GM13976 (cell line): ENCODE data around the gene AHSG.

Experiments
- DNase-seq: peaks from one replicate; pipeline ENCODE4 v3.0.0; 2012; ENCODE audit warnings: low spot score
- in situ Hi-C: fragments of 300-500 bp; cut with MboI; formaldehyde crosslinking; loops from one replicate; pipeline ENCODE4 v1.12.0; 2022; ENCODE audit warnings: low sequenced_read_pairs, mixed read lengths, inconsistent platforms; ENCODE audit not compliant: unreplicated experiment
- TF ChIP-seq, protein P1 (sequence below): IDR thresholded peaks from 2 replicates; pipeline ENCODE4 v1.5.1; 2012; ENCODE audit warnings: borderline replicate concordance, mild to moderate bottlenecking; ENCODE audit not compliant: insufficient read depth; ENCODE audit errors: extremely low read depth, missing control alignments, control extremely low read depth

Gene AHSG

DNA sequence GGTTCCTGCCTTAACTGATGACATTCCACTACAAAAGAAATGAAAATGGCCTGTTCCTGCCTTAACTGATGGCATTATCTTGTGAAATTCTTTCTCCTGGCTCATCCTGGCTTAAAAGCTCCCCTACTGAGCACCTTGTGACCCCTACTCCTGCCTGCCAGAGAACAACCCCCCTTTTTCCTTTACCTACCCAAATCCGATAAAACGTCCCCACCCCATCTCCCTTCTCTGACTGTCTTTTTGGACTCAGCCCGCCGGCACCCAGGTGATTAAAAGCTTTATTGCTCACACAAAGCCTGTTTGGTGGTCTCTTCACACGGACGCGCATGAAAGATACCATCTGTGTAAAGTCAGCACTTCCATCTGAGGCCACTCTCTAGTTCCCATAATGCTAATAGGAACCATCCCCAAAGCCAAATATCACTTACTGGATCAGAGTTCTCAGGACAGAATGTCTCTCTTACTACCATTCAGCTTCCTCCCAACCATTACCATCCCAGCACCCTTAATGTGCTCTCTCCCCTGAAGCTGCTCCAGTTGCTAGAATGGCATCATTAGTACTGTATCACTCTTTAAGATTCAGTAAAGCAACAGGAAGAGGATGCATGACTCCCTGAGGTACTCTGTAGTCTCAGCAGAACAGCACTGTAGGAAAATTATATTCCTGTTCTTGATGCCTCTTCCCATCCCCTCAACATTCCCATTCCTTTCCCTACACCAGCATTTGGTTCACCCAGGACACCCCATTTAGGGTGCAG is 50.7 kb downstream of the AHSG start:
- TF ChIP-seq, protein P1, sequence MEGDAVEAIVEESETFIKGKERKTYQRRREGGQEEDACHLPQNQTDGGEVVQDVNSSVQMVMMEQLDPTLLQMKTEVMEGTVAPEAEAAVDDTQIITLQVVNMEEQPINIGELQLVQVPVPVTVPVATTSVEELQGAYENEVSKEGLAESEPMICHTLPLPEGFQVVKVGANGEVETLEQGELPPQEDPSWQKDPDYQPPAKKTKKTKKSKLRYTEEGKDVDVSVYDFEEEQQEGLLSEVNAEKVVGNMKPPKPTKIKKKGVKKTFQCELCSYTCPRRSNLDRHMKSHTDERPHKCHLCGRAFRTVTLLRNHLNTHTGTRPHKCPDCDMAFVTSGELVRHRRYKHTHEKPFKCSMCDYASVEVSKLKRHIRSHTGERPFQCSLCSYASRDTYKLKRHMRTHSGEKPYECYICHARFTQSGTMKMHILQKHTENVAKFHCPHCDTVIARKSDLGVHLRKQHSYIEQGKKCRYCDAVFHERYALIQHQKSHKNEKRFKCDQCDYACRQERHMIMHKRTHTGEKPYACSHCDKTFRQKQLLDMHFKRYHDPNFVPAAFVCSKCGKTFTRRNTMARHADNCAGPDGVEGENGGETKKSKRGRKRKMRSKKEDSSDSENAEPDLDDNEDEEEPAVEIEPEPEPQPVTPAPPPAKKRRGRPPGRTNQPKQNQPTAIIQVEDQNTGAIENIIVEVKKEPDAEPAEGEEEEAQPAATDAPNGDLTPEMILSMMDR, result no peak
- no peak for DNase-seq
- in situ Hi-C loops, result no loop called here

DNA sequence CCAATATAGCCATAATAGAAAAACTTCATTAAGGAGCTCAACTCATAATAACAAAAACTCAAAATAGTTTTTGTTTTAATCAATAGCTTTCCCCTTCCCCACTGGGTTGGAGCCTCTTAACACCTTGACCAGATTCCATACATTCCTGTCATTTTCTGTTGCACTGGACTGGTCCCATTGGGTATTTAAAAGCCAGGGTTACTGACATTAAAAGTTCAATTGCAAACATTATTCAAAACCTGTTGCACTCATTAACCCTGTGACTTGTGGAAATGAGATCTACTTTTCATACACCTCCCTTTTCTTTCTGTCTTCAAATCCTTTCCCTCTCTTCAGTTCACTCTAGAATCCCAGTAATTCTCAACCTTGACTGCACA is 51.2 kb downstream of the AHSG start:
- no peak for DNase-seq
- TF ChIP-seq, protein P1, result no peak
- in situ Hi-C loops, result no loop called here

- TF ChIP-seq, protein P1, result no peak
- in situ Hi-C loops, result no loop called here
- no peak for DNase-seq
Observed at GRCh38 chr3:186664506-186664905, 51.6 kb downstream of the AHSG start.

GRCh38 chr3:186665625-186666188 is 52.8 kb downstream of the AHSG start, which contains the start of gene HRG:
Gene HRG (plus strand): TSS chr3:186666014. CDS start chr3:186666032, 18 bp downstream.
- DNase-seq, result no peak
- in situ Hi-C loops, result no loop called here
- TF ChIP-seq, protein P1, result no peak

DNA sequence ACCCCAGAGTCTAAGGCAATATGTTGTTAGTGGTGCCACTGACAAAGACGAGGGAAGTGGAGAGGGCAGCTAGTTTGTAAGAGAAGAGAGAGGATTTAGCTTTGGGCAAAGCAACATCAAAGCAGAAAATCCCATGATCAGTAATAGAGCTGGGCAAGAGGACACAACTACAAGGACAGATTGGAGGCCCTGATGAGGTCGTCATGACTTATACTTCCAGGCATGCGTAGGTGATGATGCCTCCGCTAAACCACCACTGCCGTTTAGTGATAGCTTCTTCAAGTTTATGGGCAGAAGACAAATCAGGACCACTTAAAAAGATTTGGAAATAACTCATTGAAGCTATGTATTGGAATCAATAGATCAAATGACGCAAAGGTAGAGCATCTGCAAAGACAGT is 55.6 kb downstream of the AHSG start:
- DNase-seq, result no peak
- in situ Hi-C loops, result no loop called here
- TF ChIP-seq, protein P1, result no peak

GRCh38 chr3:186669378-186670084 is 56.7 kb downstream of the AHSG start:
- no peak for DNase-seq
- TF ChIP-seq, protein P1, result no peak
- in situ Hi-C loops, result no loop called here
